Activated CD8-positive, alpha-beta memory T cell treated with anti-CD3 and anti-CD28 coated beads for 48 hours (primary cell): Measurements from ENCODE around the gene RXRB.
"Not testable (repeated sequence)": the region's sequence is repeated elsewhere in the genome, so short reads cannot be mapped to it uniquely, and the experiment has no call there.

Experiments
- DNase-seq, 3 experiments: peaks; one replicate each; pipeline ENCODE4 v3.0.0-alpha.2; 2020; ENCODE audit warnings: low read depth in 2 of 3, low spot score in 2 of 3

RXRB gene

DNA sequence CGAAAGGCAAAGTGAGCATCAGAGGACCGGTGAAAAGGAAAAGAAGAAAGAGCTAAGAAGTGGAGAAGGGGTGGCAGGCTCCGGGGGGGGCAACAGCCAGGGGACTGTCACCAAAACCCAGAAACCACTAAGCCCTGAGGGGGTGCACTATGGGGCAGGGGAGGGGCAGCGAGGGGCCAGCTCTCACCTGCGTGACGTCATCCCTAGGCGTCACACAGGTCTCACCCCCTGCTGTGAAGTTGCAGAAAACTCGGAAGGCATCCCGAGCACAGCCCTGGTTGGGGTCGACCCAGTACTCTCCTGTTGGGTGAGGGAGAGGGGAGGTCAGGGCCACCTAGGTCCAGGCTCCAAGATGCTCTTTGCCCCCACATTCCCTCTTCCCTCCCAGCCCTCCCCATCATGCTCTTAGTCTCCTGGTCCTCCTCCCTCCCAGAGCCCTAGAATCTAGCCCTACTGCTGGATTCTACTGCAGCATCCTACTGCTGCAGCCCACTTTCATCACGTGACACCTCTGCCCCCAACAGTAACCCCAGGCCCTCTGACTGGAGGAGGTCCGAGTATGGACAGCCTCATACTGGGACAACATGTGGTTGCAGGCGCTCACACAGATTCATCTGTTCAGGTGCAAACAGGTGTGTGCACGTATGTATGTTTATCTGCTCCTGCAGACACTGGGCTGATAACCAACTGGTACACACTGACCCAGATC lies 35.6 kb downstream of the RXRB start:
- DNase-seq = no peak

DNA sequence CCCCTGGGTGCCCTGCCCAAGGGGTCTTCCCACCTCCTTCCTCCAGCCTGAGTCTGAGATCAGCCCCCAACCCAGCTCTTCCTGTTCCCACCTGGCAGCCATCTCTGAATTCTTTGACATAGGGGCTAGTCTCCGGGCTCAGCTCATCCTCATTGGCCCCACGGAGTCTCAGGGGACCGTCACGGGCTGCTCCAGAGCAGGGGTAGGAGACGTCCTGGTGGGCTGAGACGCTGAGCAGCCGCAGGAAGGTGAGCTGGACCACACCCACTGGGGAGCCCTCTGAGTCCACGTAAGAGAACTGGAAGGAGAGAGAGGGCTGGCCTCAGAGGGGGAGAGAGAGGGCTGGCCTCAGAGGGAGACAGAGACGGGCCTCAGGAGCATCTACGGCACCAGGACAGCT lies 36.3 kb downstream of the RXRB start:
- no peak for DNase-seq

DNA sequence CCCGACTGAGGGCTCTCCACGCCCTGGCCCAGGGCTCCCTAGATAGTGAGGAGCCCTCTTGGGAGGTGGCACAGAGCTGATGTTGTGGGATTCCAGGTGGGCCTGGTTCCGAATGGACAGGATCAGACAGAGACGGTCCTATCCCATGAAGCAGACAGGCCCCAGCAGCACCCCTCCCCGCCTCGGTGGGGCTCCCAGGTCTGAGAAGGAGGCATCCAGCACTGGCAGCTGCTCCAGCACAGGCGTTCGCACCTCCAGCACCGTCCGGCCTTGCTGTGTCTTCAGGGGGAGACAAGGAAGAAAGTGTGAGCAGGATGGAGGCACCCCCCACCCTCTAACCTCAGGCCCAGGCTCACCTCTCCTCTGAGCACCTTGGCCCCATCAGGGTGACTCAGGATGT lies 36.9 kb downstream of the RXRB start:
- no peak for DNase-seq

DNA sequence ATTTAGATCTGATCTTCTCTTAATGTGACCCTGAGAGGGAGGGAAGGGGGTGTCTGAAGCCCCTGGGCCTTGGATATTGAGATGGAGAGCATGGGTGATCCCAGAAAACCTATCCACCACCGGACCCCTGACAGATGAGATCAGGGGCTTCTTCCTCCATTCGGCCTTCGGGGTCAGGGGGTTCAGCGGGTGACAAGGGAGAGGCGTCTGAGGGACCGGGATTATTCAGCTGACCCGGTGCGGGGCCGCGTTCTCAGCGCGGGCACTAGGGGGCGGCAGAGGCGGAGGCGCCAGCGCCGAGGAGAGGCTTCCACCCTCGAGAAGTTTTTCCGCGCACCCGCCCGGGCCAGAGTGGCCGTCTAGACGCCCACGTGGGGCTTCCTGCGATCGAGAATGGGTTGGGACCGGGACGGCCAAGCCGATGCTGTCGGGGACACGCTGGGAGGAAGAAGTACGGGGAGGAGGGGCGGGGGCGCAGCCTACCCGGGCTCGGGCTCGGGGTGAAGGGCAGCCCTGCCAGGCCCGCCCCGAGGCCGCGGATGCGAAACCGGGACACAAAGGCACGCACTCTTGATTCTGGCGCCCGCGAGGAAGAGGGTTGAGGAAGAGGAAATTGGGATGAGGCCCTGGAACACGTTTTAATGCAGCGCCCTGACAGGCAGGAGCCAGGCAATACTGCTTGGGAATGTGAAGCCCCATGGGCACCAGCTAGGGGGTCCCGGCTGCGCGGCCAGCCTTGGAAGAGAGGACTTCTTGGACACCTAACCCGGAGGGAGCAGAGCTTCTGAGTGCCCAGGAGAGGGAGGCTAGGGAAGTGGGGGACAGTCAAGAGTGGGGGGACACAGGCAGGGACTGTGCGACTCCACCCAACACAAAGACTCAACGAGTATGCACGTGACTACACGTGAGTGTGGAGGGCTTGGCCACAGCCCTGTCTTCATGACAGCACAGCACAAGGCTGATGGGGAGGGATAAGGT lies 38.8 kb downstream of the RXRB start:
- DNase-seq = peak; percentile 71 to 87 (median 77)

DNA sequence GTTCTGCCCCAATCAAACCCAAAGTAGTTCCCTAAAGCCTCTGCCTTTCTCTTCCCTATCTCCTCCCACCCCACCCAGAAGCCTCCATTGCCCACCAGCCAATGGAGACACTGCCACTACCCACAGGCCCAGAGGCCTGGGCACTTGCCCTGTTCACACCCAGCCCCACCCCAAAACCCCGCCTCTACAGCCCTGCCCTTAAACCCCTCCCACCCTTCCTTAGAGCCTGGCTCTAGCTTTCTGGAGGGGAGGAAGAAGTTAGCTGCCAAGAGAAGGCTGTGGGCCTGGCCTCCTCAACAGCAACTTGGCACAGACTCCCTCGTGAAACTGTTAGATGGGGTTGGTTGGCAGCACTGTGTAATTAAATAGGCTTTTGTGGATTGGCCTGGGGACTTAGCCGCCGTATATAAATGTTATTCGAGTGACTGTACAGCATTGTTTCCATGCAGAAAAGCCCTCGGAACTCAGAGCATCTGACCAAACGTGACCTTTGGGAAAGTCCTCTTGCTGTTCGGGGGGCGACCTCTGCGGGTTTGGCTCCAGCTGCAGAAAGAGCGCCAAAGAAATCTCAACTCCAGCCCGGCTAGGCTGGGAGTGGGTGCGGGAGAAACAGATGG lies 39.6 kb downstream of the RXRB start:
- no peak for DNase-seq

DNA sequence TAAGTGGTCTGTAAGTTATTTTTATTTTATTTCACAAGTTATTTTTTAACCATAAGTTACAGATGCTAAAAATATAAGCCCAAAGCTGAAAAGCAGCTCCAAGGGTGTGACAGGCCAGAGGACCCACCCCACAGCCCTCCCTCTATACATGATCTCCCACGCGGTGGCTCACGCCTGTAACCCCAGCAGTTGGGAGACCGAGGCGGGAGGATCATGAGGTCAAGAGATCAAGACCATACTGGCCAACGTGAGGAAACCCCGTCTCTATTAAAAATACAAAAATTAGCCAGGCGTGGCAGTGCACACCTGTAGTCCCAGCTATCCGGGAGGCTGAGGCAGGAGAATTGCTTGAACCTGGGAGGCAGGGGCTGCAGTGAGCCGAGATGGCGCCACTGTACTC lies 40.4 kb downstream of the RXRB start:
- no peak for DNase-seq

DNA sequence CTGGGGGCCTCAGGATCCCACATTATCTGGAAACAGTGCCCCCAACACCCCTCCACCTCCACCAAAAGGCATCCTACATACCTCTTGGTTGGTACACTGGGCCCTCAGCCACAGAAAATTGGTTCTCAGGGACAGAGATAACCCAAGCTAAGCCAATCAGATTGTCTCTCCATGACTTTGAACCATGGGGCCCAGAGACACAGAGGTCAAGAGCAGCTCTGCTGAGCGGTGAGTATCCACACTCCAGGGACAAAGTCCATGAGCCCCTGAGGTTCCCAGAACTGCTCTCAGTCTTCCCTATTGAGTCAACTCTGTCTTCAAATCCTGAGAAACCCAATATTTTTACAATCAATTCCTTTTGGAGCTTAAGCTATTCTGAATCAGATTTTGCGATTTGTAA lies 43.5 kb downstream of the RXRB start:
- DNase-seq = no peak

DNA sequence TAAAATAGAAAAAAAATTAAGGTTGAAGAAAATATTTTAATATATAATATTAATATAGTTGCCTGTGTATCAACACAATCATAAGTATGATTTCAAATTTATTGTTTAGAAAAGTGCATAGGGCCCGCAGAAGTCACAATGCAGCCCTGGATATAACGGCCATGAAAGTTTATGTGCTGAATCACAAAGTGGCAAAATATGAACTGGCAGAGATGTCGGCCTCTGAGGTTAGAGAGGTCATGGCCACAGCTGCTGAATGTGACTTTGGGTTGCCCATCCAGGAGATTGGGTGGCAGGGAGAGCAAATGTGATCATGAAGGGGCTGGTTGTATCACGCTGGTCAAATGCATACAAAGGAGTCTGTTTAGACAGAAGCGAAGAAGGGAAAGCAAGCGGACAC lies 43.9 kb downstream of the RXRB start:
- no peak for DNase-seq

DNA sequence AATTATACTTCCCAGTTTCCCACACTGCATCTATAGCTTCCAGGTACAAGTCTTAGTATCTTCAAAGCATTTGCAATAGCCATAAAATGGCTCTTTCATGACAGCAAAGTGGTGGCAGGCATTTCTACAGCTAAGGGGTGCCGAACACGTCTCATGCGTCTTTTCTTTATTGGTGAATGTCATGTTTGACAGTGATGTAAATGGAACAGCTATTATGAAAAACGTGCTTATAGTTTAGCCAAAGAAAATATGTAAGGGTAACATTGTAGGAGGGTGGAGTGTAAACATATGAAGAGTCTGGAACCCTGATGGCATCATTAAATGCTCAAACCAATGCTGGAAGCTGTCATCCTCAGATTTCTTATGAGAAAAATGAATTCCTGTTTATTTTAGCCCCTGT lies 46.1 kb downstream of the RXRB start:
- DNase-seq = no peak

DNA sequence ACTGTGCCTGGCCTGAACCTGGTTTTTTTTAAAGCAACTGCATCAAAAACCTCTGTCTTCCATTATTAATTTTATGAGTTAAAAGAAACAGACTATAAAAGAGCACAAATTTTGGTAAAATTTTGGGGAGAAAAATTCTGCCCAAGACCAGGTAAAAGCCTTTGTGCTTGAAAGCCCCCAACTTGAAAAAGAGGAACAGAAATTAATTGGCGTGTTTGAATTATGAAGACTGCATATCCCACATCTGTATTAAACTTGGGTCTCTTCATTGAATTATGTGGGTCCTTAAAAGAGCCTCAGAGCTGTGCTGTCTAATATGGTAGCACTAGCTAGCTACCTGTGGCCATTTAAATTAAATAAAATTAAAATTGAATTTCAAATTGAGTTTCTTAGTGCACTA lies 49.4 kb downstream of the RXRB start:
- no peak for DNase-seq

DNA sequence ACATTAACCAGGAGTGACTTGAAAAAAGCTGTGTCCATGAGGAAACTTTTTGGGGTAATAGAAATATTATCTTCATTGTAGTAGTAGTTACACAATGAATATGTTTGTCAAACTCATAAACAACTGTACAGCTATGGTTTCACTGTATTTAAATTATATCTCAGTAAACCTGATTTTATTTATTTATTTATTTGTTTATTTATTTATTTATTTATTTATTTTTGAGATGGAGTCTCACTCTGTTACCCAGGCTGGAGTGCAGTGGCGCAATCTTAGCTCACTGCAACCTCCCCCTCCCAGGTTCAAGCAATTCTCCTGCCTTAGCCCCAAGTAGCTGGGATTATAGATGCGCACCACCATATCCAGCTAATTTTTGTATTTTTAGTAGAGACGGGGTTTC lies 49.9 kb downstream of the RXRB start:
- not testable (repeated sequence) for DNase-seq

DNA sequence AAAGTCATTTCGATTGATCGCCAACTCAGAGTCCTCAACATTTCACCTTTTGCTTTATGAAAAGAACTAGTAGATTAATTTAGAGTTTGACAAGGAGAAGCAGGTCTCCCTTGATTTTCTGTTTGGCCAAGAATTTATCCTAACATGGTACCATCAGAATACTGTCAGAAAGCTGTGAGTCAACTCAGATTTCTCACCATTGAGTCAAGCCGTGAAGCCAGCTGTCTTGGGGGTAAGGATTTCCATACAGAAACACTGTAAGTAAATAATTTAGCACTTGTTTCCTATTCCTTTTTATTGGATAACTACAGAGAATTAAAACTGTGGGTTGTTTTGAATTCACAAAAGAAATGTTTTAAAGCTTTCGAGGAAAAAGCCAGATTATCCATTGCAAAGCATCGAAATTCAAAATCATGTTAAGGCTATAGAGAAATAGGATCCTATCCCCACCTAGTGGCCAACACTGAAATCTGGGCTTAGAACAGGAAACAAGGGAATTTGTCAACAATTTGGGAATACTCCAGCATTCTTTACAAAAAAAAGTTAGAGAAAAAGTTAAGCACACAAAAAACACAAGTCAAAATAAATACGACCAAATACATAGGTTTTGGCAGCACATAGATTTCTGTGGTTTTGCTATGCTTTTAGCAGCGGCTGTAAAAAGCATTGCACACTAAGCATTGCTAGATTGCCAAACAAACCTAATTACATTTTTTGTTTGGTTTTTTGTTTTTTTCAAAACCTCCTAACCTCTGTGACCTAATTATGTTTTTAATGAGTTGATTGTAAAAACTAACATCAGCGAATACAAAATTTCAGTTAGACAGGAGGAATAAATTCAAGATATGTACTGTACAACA lies 52.4 kb downstream of the RXRB start:
- no peak for DNase-seq

DNA sequence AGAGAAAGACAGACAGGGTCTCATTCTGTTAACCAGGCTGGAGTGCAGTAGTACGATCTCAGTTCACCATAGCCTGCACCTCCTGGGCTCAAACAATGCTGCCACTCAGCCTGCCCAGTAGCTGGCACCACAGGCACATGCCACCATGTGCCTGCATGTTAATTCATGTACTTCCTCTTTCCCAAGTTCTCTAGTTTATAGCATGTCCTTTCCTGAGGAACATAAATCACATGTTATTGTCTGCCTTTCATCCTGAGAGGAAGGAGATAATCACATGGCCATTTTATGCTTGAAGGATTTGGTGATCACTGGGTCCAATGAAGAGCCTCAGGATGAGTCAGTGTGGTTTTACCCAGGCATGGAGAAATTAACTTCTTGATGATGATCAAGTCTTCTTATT lies 56.1 kb downstream of the RXRB start:
- DNase-seq = no peak
